Kidney epithelial cell (primary cell): Measurements from ENCODE around the gene RFXAP. TPM values are rescaled to one million over a fixed set of nuclear protein-coding genes. Genes with fewer than 3 reads are reported as not detected.

Experiments used
- DNase-seq: peaks from one replicate; pipeline ENCODE4 v3.0.0-alpha.2; 2010; ENCODE audit warnings: low read depth
- H3K27me3 ChIP-seq: 2 replicates; pipeline ENCODE4 v1.6.0; 2011; ENCODE audit warnings: low read length; ENCODE audit not compliant: control insufficient read depth, insufficient read depth
- H3K36me3 ChIP-seq: 2 replicates; pipeline ENCODE4 v1.5.1; 2011; ENCODE audit warnings: low read length; ENCODE audit not compliant: control insufficient read depth, insufficient read depth
- H3K4me3 ChIP-seq: 2 replicates; pipeline ENCODE4 v1.5.1; 2011; ENCODE audit warnings: low read depth, mild to moderate bottlenecking, control low read depth, low read length
- CTCF ChIP-seq: IDR thresholded peaks from 2 replicates; pipeline ENCODE4 v1.5.1; 2011; ENCODE audit warnings: mild to moderate bottlenecking, moderate library complexity, low read length, control low read depth, inconsistent platforms; ENCODE audit not compliant: insufficient read depth, poor library complexity, severe bottlenecking
- total RNA-seq: library from RNA; depleted of rRNA; stranded (reverse); fragments of >200 nt; gene quantifications from 2 replicates; pipeline ENCODE4 v1.2.3, GENCODE V29; 2015

The RFXAP gene
- total RNA-seq, 1 donor from 2014 or later: 2.4 TPM

GRCh38 chr13:36834299-36834698 lies 15.3 kb downstream of the RFXAP start:
- H3K4me3 ChIP-seq: no peak overlapping the region

GRCh38 chr13:36837354-36838092 lies 18.5 kb downstream of the RFXAP start:
- H3K36me3 ChIP-seq: no peaks in the 10 kb centered on the region
- no peak overlapping the region for H3K4me3 ChIP-seq
- no peaks in the 10 kb centered on the region for H3K27me3 ChIP-seq
- no peak for TF ChIP-seq CTCF
- DNase-seq: no peak

More at GRCh38 chr13:36834299-36834698, 15.3 kb downstream of the RFXAP start:
- DNase-seq: no peak
- TF ChIP-seq CTCF: no peak
- Histone ChIP-seq H3K36me3 (no peaks in the 10 kb centered on the region), H3K27me3 (no peaks in the 10 kb centered on the region)

GRCh38 chr13:36839281-36839680 lies 20.3 kb downstream of the RFXAP start:
- TF ChIP-seq CTCF: no peak

GRCh38 chr13:36839981-36840380 lies 21.0 kb downstream of the RFXAP start:
- no peak for TF ChIP-seq CTCF
- Histone ChIP-seq H3K4me3 (no peak overlapping the region), H3K27me3 (no peaks in the 10 kb centered on the region), H3K36me3 (no peaks in the 10 kb centered on the region)
- DNase-seq: no peak

More at GRCh38 chr13:36839281-36839680, 20.3 kb downstream of the RFXAP start:
- Histone ChIP-seq H3K36me3 (no peaks in the 10 kb centered on the region), H3K4me3 (no peak overlapping the region), H3K27me3 (no peaks in the 10 kb centered on the region)
- peak; percentile 62 for DNase-seq

- no peak for TF ChIP-seq CTCF
- Histone ChIP-seq H3K36me3 (no peaks in the 10 kb centered on the region), H3K27me3 (no peaks in the 10 kb centered on the region), H3K4me3 (no peak overlapping the region)
- no peak for DNase-seq
These were observed 21.8 kb downstream of the RFXAP start for GRCh38 chr13:36840718-36841250.
